ENCODE data around the gene NLRP12. TPM values are rescaled to one million over a fixed set of nuclear protein-coding genes. Genes with fewer than 3 reads are reported as not detected.
"Not testable (repeated sequence)": the region's sequence is repeated elsewhere in the genome, so short reads cannot be mapped to it uniquely, and the experiment has no call there.

The NLRP12 gene
- polyA plus RNA-seq, 1 experiment = not detected

GRCh38 chr19:53772943-53773342, 51.2 kb downstream of the NLRP12 start:
- H3K27me3 ChIP-seq (ENCODE audit: control insufficient read depth, insufficient read depth, low read length) = no peaks in the 10 kb centered on the region
- no peak overlapping the region for H3K4me3 ChIP-seq (ENCODE audit: low read depth, low read length)
- CTCF ChIA-PET = interaction anchor here (1.0 to 3.5 kb wide), 5 partner anchors 20 to 618 kb away, joined by 3 to 18 read pairs (median 3); no protein-coding TSS in a partner anchor
- no peak overlapping the region for H3K27ac ChIP-seq (ENCODE audit: low read depth, low read length)
- TF ChIP-seq, protein P1, sequence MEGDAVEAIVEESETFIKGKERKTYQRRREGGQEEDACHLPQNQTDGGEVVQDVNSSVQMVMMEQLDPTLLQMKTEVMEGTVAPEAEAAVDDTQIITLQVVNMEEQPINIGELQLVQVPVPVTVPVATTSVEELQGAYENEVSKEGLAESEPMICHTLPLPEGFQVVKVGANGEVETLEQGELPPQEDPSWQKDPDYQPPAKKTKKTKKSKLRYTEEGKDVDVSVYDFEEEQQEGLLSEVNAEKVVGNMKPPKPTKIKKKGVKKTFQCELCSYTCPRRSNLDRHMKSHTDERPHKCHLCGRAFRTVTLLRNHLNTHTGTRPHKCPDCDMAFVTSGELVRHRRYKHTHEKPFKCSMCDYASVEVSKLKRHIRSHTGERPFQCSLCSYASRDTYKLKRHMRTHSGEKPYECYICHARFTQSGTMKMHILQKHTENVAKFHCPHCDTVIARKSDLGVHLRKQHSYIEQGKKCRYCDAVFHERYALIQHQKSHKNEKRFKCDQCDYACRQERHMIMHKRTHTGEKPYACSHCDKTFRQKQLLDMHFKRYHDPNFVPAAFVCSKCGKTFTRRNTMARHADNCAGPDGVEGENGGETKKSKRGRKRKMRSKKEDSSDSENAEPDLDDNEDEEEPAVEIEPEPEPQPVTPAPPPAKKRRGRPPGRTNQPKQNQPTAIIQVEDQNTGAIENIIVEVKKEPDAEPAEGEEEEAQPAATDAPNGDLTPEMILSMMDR (IDR thresholded peaks at IDR 0.05; ENCODE audit: low read depth, low read length) = peak; percentile 73
- POLR2A ChIA-PET = no interaction called here
- H3K9me3 ChIP-seq (ENCODE audit: control insufficient read depth, insufficient read depth, low read length) = peaks cover 25% of the 10 kb centered on the region
- DNase-seq (ENCODE audit: low read depth, low spot score) = peak; percentile 6

GRCh38 chr19:53771144-53771543, 53.0 kb downstream of the NLRP12 start:
- ChIA-PET POLR2A (no interaction called here), CTCF (interaction anchor here (1.6 to 3.5 kb wide), 3 partner anchors 22 to 260 kb away, joined by 4 to 18 read pairs (median 11); no protein-coding TSS in a partner anchor)
- no peak overlapping the region for H3K4me3 ChIP-seq (ENCODE audit: low read depth, low read length)
- no peak for DNase-seq (ENCODE audit: low read depth, low spot score)
- no peak overlapping the region for H3K27ac ChIP-seq (ENCODE audit: low read depth, low read length)
- H3K27me3 ChIP-seq (ENCODE audit: control insufficient read depth, insufficient read depth, low read length) = no peaks in the 10 kb centered on the region
- peaks cover 35% of the 10 kb centered on the region for H3K9me3 ChIP-seq (ENCODE audit: control insufficient read depth, insufficient read depth, low read length)
- TF ChIP-seq, protein P1 (IDR thresholded peaks at IDR 0.05; ENCODE audit: low read depth, low read length) = no peak

DNA sequence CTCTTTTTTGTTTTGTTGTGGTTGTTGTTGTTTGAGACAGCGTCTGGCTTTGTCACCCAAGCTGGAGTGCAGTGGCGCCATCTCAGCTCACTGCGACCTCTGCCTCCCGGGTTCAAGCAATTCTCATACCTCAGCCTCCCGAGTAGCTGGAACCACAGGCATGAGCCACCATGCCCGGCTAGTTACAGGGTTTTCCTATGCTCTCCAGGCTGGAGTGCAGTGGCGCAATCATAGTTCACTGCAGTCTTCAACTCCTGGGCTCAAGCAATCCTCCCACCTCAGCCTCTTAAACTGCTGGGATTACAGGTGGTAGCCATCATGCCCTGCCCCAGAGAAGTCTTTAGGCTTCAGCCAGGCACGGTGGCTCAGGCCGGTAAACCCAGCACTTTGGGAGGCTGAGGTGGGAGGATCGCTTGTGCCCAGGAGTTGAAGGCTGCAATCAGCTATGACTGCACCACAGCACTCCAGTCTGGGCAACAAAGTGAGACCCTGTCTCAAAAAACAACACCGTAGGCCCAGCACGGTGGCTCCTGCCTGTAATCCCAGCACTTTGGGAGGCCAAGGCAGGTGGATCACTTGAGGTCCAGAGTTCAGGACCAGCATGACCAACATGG, 54.3 kb downstream of the NLRP12 start:
- CTCF ChIA-PET; H3K27ac ChIP-seq (ENCODE audit: low read depth, low read length); POLR2A ChIA-PET; H3K4me3 ChIP-seq (ENCODE audit: low read depth, low read length); H3K27me3 ChIP-seq (ENCODE audit: control insufficient read depth, insufficient read depth, low read length); DNase-seq (ENCODE audit: low read depth, low spot score): not testable (repeated sequence)
- peaks cover 48% of the 10 kb centered on the region for H3K9me3 ChIP-seq (ENCODE audit: control insufficient read depth, insufficient read depth, low read length)

DNA sequence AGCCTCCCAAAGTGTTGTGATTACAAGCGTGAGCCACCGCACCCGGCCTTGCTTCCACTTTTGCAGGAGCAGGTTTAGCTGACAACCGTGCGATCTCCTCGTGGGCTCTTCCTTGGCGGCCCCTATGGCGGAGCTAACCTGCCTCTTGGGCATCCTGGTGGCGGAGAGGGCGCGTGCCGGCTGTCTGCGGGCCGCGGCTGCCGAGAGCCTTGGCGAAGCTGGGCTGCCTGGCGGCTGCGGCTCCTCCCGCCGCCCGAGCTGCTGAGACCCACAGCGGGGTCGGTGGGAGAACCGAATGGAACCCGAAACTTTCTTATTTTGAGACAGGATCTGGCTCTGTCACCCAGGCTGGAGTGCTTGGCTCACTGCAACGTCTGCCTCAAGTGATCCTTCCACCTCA, 55.7 kb downstream of the NLRP12 start:
- no peak overlapping the region for H3K4me3 ChIP-seq (ENCODE audit: low read depth, low read length)
- H3K27ac ChIP-seq (ENCODE audit: low read depth, low read length) = no peak overlapping the region
- ChIA-PET CTCF (no interaction called here), POLR2A (no interaction called here)
- H3K9me3 ChIP-seq (ENCODE audit: control insufficient read depth, insufficient read depth, low read length) = peaks cover 51% of the 10 kb centered on the region
- TF ChIP-seq, protein P1 (IDR thresholded peaks at IDR 0.05; ENCODE audit: low read depth, low read length) = no peak
- H3K27me3 ChIP-seq (ENCODE audit: control insufficient read depth, insufficient read depth, low read length) = no peaks in the 10 kb centered on the region
- DNase-seq (ENCODE audit: low read depth, low spot score) = no peak

DNA sequence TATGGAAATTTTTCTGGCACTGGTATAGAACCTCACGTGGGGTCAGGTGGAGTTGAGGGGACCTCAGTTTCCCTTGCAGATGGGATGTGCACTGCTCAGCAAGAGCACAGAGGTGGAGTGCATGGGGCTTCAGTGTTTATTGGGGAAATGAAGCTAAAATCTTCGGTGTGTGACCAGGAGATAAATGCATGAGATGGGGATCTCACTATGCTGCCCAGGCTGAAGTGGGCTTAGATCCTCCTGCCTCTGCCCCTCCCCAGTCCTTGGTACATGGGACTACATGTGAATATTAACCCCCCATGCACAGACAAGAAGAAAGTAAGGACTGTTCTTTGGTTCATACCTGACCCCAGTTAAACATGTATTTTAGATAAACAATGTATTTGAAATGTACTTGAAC, 65.1 kb downstream of the NLRP12 start:
- H3K4me3 ChIP-seq (ENCODE audit: low read depth, low read length); DNase-seq (ENCODE audit: low read depth, low spot score); H3K27ac ChIP-seq (ENCODE audit: low read depth, low read length); H3K27me3 ChIP-seq (ENCODE audit: control insufficient read depth, insufficient read depth, low read length); POLR2A ChIA-PET: not testable (repeated sequence)
- peaks cover 48% of the 10 kb centered on the region for H3K9me3 ChIP-seq (ENCODE audit: control insufficient read depth, insufficient read depth, low read length)
- CTCF ChIA-PET = interaction anchor here (0.6 kb wide), 1 partner anchor 45 kb away, joined by 3 read pairs; no protein-coding TSS in a partner anchor

Small RNAs within 50 kb of the gene (small RNA-seq; reads per million reads assigned to genes)
- gene AC008753.1 (ENCODE audit: insufficient read length, low read depth) (not detected), gene MIR1283-2 (ENCODE audit: insufficient read length, low read depth) (not detected), gene MIR371A (ENCODE audit: insufficient read length, low read depth) (not detected), gene MIR372 (ENCODE audit: insufficient read length, low read depth) (not detected), gene MIR373 (ENCODE audit: insufficient read length, low read depth) (not detected), gene MIR516A1 (ENCODE audit: insufficient read length, low read depth) (not detected), gene MIR516A2 (ENCODE audit: insufficient read length, low read depth) (not detected), gene MIR519A1 (ENCODE audit: insufficient read length, low read depth) (not detected), gene MIR521-1 (ENCODE audit: insufficient read length, low read depth) (not detected), gene MIR527 (ENCODE audit: insufficient read length, low read depth) (not detected), gene RNU6-1041P (ENCODE audit: insufficient read length, low read depth) (not detected), gene RNU6-165P (ENCODE audit: insufficient read length, low read depth) (not detected), gene RNU6-751P (ENCODE audit: insufficient read length, low read depth) (not detected), gene RNU6-982P (ENCODE audit: insufficient read length, low read depth) (not detected)

Other genes with a start within 250 kb of the NLRP12 start
- not detected in 2 replicates for gene DPRX, start 192.3 kb downstream of the NLRP12 start, polyA plus RNA-seq (2011; rRNA removed)
- gene MYADM, start 43.6 kb upstream of the NLRP12 start, polyA plus RNA-seq (2011; rRNA removed) = 39.3 and 71.0 TPM in 2 replicates
- 0.09 and 0.14 TPM in 2 replicates for gene PRKCG, start 57.9 kb upstream of the NLRP12 start, polyA plus RNA-seq (2011; rRNA removed)
- gene CACNG7, start 85.0 kb upstream of the NLRP12 start, polyA plus RNA-seq (2011; rRNA removed) = 8.6 and 9.3 TPM in 2 replicates
- gene CACNG8, start 138.6 kb upstream of the NLRP12 start, polyA plus RNA-seq (2011; rRNA removed) = 0.33 and 0.52 TPM in 2 replicates
- 0.17 and 0.19 TPM in 2 replicates for gene CACNG6, start 167.3 kb upstream of the NLRP12 start, polyA plus RNA-seq (2011; rRNA removed)
- gene VSTM1, start 239.6 kb upstream of the NLRP12 start, polyA plus RNA-seq (2011; rRNA removed) = not detected in 2 replicates